Measurements from ENCODE around the gene CIT.

The CIT gene

DNA sequence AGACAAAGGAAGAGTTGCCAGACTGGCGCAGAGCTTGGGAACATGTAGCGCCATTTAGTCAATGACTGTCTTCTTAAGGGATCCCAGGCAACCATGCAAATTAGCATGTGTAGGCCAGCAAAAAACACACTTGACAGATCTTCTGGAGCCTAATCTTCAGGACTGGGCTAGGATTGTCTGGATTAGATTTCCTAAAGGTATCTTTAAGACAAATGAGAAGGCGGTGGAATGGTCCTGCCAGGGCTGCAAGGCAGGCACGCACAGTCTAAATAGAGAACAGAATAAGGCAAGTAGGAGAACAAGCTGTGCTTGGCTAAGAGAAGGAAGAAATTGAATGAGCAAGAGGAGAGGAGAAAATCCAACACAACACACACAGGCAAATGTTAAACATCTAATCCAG lies 80.0 kb downstream of the CIT start:
- no peak for DNase-seq

DNA sequence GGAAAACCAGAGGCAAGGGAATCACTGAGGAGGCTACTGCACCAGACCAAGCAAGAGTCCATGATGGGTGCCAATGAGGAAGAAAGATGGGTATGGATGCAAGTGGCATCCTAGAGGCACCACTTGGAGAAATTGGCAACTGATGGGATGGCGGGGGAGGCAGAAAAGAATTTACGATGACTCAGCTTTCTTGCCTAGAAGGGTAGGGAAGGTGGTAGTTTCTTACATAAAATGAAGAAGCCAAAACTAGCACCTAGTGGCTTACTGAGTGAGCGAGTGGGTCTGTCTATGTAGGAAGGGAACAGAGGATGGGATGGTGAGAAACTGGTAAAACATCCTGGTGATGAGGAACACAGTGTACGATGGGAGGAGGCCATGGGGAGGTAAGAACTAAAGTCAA lies 80.8 kb downstream of the CIT start:
- no peak for DNase-seq

DNA sequence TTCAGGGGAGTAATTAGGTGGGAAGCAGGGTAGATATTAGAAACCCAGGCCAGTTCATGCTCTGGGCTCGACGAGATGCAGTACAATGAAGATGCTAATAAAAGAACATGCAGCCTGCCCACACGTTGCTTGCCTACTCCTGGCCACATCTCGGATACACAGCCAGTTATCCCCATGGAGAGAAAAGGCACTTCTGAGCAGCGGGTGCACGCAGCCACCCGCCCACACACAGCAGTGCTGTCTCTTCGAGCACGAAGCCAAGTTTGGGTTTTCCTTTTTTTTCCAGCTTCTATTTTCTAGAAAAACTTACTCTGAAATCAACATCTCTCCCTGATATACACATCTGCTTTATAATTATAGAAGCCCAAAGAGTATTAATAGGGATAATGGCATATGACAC lies 85.7 kb downstream of the CIT start:
- DNase-seq = no peak

DNA sequence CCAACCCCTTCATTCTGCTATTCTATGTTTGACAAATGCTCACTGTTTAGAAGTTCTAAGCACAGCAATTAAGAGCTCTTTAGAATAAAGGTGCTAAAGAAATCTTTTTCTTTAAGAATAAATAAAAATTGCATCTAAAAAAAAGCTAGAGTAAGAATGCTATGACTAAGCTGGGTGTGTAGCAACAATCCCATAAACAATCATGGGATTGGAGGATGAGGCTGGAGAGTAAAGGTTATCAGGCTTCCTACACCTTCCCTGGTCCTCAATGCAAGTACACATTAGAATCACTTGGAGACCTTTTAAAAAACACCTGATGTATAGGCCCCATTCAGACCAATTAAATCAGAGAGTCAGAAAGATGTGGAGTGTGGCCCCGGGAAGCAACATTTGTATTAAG lies 88.3 kb downstream of the CIT start:
- DNase-seq = no peak

DNA sequence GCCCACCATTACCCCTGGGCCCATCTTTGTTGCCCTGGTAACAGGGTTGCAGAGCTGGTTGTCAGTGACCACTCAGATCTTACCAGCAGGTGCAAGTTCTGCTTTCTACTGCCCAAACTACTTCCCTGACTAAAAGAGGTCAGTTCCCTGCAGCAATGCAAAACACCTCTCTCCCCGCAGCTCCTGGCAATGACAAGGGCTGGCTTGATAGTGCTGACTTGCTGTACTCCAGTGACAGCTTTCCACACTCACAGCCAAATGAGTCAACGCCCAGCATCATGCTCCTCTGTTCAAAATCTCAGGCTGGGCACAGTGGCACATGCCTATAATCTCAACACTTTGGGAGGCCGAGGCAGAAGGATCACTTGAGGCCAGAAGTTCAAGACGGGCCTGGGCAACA lies 90.6 kb downstream of the CIT start:
- DNase-seq = no peak

DNA sequence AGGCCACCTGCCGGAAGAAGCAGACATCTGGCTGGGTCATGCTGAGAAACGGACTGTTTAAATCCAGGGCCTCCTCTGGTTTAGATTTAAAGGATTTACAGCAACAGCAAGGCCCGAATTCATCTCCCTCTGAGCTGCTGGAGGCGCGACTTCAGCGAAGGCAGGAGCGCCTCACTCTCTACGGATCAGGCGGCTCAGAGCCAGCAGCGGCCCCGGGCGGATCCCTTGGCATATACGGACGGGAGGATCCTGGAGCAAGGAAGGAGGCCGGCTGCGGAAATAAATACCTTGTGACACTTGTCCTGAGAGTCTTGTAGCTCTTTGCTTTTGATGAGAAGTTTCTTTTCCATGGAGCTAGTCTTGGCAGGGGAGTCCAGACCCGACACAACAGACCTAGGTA lies 92.4 kb downstream of the CIT start:
- DNase-seq = no peak

DNA sequence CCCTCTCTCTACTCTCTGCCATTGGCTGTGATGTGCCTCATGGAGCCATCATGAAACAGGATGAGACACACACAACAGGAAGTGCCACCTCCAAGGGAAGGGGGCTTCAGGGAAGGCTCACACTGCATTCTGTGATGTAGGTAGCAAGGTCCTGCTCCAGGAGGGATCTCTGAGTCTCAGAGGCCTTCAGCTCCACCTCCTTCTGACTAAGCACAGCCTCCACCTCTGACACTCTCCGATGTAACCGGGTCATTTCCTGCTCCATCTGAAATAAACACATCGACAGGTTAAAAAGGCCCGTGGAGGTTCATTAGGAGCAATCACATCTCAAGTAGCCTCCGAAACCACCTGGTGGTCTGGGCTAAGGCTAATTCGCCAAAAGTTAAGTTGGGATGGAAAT lies 93.3 kb downstream of the CIT start:
- DNase-seq = no peak

DNA sequence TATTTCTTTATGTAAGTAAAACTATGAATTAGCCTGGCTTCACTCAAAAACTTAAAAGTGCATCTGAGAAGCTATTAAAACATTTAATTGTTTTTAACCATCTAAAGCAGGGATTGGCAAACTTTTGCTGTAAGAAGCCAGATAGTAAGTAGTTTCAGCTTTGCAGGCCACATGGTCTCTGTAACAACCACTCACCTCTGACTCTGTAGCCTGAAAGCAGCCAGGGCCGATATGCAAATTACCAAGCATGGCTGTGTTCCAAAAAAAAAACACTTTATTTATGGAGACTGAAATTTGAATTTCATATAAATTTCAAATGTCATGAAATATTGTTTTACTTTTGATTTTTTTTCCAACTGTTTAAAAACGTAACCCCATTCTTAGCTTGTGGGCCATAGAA lies 95.3 kb downstream of the CIT start:
- no peak for DNase-seq

DNA sequence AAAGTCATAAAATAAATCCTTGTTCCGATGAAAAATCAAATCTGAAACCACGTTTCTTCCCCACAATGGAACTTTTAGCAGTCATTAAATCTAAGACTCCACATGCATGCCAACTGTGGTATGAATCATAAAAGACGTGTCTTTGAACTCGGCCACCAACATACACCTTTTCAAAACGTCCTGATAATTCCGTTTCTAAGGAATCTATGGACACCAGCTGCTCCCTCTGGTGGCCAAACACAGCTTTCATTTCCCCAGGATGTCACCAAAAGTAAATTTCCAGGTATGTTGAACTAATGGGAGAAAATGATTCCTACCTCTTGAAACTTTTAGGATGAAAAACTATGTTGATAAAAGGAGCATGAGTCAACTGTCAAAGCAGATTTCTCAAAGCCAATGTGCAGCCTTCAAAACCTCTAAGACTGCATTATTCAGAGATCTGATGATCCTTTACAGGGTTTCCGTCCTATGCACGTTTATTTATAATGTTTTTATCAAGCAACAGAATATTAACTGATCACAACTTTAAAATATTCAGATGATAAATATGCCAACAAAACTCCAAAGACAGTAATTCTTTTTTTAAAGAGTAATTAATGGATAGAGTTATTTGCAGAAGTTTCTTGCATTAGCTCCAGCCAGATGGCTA lies 96.2 kb downstream of the CIT start:
- DNase-seq = peak in 1 of 2 experiments; percentile 3

DNA sequence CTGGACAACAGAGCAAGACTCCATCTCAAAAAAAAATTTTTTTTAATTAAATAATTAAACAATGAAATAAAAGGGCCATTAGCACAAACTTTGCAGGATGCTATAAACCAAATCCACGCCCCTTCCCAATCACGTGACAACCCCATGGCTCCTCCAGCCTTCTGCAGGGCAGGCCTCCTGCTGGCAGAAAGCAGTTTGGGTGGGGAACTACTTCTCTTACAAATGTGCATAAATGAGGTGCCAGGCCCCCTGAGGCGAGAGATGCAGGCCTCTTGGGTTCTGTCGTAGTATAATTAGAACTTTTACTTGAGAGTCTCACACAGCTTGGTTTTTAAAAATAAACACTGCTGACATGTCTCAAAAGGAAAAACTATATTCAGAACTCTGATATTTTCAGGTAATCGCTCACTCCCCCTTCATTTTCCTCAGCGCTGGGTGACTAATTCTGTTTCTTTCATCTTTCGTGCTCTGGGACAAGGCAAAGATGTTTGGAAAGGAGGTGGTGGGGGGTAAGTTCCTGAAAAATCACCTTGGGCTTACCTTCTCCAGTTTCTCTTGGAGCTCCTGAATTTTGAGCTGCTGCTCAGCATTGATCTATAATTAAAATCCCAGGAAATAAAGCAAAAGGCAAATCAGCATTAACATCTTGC lies 101.7 kb downstream of the CIT start:
- no peak for DNase-seq

DNA sequence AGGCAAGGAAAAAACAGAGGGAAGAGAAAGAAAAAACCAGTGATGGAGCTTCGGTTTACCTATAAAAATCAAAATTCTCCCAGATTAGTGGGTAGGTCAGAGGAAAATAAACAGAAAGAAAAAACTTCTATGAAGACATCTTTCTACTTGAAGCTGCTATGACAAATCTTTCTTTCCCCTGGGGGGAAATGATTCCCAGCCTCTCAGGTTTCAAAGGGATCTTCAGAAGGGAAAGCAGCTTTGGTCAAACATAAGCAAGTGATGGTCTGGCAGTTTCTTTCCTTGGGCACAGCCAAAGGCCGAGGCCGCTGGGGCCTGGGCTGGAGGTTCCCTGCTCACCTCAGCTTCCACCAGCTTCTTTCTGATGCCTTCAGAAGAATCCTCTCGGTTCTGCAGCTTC lies 104.7 kb downstream of the CIT start:
- no peak for DNase-seq

DNA sequence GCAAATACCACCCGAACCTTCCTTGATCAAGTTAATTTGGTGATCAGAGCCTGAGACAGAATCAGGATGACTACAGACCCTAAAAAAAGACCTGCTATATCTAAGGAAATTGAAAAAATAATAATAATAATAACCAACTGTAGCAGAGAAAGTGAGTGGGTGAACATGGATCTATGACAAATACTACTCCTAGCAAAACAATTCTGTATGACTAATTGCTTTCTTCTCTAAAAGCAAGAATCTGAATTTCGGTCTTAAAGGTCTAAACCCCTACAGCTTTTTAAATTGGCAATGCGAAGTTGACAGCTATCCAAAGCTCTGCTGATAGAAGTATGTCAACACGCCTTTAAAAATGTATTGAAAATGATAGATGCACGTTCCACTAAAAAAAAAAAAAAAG lies 107.0 kb downstream of the CIT start:
- no peak for DNase-seq

DNA sequence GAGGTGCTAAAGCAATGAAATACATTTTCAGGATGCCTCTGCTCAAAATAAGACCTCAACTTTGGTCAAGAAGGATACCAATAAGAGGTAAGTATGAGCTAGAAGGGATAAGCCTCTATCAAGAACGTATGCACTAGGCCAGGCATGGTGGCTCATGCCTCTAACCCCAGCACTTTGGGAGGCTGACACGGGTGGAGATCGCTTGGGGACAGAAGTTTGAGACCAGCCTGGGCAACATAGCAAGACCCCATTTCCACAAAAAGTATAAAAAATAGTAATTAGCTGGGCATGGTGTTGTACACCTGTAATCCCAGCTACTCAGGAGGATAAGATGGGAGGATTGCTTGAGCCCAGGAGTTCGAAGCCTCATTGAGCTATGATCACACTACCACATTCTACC lies 114.5 kb downstream of the CIT start:
- DNase-seq = no peak

DNA sequence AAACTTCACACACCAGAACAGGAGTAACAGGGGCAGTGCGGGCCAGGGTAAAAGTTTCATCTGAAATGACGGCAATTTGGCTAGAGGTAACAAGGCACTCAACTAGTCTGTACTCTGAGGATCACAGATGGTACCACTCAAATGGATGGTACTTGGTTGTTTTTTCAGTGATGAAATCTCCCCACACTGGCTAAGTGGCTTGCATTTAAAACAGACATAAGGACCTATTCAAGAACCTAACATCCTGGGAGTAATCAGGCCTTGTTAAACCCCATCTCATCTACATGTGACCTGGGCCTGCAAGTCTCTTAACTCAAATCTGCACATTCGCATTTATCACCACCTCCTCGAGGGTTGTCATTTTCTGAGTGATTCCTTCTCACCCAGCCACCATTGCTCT lies 118.4 kb downstream of the CIT start:
- DNase-seq = no peak

DNA sequence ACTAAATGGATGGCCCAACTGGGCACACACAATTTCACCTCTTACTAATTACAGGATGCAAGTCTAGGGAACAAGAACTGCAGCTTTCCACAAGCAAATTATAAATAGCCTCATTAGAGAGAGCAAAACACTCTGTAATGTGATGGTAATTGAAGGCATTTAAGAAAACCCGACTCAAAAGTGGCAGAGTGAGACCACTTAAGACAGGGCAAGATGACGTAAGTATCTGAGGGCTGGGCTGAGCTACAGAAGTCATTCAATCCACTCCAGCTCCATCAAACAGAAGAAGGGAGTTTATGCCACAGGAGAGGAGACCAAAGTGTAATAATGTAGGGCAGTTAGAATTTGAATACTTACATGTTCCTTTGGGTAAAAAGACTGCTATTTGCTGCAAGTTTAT lies 118.9 kb downstream of the CIT start:
- no peak for DNase-seq

DNA sequence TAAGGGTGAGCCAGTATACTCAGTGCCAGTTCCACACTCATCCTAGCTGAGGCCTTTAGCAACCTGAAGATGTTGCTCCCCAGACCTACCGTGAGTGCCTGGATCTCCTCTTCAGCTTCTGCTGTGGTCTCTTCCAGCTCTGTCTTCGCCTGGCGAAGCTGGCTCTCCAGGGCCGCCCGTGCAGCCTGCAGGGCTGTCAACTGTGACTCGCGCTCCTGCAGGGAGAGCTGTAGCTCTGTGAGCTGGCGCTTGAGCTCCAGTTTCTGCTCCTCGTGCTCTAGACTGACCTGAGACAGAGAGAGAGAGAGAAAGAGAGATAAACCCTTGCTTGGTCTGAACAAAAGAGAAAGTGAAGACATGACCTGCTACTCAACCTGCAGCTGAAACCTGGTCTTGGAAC lies 125.2 kb downstream of the CIT start:
- no peak for DNase-seq

DNA sequence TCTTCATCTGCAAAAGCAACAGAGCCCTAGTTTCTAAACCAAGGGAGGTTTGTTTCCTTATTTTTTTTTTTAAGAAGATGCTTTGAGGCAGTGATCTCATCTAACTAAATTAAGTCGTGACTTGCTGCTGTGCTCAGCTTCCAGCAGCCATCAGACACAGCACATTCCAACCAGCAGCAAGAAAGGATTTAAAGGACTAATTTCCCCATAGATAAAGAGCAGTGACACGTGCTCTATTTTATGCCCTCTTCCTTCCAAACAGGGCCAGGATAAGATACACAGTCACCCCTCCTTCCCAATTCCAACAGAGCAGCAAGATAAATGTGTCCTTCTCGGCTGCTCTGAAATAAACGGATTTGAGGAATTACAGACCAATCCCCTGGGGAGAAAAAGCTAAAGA lies 127.5 kb downstream of the CIT start:
- DNase-seq = no peak

DNA sequence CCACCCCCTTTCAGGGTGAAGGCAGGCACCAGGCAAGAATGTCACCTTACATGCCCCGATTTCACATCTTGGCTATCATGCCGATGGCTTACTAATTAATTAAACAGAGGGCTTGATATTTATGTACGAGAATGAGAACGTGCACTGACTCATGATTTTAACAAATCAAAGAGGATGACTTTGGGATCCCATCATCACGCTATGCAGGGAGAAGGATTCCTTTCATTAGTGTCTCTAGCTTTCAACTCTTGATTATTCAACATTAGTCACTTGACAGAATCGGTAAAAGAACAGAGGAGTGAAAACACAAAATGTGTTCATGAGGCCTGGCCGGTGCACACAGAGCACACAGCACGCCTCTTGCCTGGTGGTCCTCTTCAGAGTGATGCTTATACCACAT lies 128.6 kb downstream of the CIT start:
- no peak for DNase-seq

DNA sequence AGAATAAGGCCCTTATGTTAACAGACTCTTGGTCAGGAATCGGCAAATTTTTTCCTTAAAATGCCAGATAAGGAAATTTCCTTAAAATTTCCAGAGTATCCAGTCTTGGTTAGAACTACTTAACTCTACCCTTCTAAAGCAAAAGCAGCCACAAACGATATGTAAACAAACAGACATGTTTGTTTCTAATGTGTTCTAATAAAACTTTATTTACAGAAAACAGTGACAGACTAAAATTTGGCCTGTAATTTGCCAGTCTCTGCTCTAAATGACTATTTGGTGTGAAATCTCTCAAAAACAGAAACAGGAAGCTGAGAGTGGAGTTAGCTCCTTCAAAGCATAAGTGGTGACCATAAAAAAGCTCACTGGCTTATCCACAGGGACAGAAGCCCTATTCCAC lies 131.0 kb downstream of the CIT start:
- no peak for DNase-seq

DNA sequence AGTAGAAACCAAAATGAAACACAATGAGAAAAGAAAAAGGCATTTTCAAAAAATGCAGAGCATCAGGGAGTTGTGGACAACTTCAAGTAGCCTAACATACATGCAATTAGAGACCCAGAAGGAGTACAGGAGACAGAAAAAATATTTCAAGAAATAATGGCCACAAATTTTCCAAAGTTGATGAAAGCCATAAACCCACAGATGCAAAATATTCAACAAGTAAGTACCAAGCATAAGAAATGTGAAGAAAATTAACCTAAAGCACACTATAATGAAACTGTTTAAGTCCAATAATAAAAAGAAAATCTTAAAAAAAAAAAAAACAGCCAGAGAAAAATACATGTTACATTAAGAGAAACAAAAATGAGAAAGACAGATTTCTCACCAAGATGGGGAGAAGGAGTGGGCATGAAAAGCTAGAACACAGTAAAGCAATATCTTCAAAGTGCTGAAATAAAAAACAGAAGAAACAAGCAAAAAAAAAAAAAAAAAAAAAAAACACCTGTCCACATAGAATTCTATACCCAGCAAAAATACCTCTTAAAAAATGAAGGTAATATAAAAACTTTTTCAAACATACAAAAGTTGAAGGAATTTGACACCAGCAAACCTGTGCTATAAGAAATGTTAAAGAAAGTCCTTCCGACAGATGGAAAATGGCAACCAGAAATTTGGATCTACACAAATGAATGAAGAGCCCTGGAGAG lies 132.1 kb downstream of the CIT start:
- DNase-seq = no peak

DNA sequence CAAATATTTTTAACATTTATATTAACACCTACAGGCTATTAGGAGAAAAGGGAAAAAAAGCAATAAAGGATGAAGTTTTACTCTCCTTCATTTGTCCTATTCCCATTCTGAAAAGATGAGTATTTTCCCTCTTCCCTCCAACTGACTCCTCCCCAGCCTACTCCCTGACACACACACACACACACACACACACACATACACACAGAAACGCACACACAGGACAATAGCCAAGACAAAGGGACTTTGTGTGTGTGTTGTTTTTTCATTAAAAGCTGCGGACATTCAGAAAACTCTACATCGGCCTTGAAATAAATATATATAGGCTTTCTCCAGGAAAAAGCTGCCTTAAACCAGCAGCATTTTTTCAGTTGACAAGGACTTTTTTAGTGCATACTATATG lies 134.4 kb downstream of the CIT start:
- DNase-seq = no peak

DNA sequence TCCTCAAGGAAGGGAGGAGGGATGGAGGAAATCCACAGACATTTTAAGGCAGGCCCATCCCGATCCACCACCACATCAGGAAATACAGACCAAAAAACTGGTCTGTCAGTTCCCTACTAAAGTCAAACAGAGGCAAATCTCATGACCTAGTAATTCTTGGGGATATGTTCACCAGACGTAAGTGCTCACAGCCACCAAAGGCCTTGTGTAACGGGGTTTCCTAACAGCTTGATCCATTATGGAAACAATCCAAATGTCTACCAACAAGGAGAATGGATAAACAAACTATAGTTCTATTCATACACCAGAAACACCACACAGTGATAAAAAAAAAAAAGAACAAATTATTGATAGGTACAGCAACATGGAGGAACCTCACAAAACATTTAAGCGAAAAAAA lies 136.3 kb downstream of the CIT start:
- no peak for DNase-seq

DNA sequence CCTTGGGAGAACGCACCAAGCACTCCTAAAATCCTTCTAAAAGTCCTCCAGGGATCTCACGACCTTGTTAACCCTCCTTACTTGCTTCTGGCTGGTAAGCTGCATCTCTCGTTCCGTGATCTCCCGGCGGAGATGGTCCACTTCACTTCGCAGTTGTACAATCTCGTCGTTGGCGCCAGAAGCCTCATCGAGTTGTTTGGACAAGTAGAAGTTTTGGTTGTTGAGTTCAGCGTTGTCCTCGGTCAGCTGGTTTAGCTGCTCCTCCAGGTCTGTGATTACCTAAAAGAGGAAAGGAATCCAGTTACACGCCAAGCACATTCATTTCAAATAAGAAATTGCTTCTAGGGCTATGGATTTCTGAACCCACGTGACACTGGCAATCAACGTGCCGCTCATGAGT lies 142.0 kb downstream of the CIT start:
- no peak for DNase-seq

DNA sequence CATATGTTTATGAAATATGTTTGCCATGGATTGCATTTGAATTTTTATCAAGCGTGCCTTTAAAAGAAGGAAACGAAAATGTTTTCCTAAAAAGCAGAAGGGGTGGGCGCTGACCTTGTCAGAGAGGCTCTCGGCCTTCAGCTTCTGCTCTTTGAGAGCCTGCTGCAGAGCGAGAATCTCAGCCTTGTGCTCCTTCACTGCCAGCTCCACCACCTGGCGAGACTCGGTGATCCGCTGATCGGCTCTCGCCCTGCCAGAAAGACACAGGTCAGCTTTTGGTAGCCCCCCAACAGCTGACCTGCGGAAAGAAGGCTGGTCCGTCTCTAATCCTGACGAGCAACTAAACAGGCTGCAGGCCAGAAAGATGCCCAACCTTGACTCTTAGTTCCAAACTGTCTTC lies 146.7 kb downstream of the CIT start:
- DNase-seq = no peak

DNA sequence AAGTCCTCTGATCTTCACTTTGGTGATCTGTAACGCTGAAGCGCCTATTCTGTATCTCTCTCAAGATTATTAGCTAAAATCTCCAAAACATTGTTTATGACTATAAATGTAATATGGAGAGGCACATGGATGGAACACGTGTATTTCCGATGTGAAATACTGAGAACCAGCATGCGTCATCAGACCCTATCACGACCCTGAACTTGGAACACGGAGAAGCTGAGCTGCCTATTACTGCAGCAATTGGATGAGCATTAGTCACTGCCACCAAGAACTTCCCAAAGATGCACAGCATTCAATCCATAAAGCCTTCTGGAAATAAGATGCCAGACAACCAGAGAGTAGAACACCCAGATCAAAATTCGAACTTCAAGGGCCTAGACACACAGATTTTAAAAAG lies 147.2 kb downstream of the CIT start:
- no peak for DNase-seq
